HG03097 (cell line): ENCODE measurements around the gene PEAK1.
"Not testable (repeated sequence)": the region's sequence is repeated elsewhere in the genome, so short reads cannot be mapped to it uniquely, and the experiment has no call there.

Source experiments
- ATAC-seq: cut with Tn5 transposase; IDR thresholded peaks from one replicate; pipeline ENCODE4 v1.9.1; 2021; ENCODE audit not compliant: unreplicated experiment, low FRiP score

PEAK1 gene

GRCh38 chr15:77185242-77185785 lies 234.6 kb downstream of the PEAK1 start:
- ATAC-seq, result no peak

GRCh38 chr15:77184352-77184751 lies 235.6 kb downstream of the PEAK1 start:
- not testable (repeated sequence) for ATAC-seq

GRCh38 chr15:77183066-77183465 lies 236.8 kb downstream of the PEAK1 start:
- no peak for ATAC-seq

- peak; percentile 34 for ATAC-seq
Measured at GRCh38 chr15:77181305-77182074, 238.4 kb downstream of the PEAK1 start.

- no peak for ATAC-seq
Measured at GRCh38 chr15:77180757-77181156, 239.1 kb downstream of the PEAK1 start.

GRCh38 chr15:77180270-77180669 lies 239.6 kb downstream of the PEAK1 start:
- ATAC-seq, result no peak

GRCh38 chr15:77179541-77179998 lies 240.3 kb downstream of the PEAK1 start:
- peak; percentile 54 for ATAC-seq

GRCh38 chr15:77178411-77178810 lies 241.5 kb downstream of the PEAK1 start:
- ATAC-seq, result no peak

GRCh38 chr15:77176148-77176547 lies 243.8 kb downstream of the PEAK1 start:
- ATAC-seq, result not testable (repeated sequence)

- no peak for ATAC-seq
Measured at GRCh38 chr15:77173487-77173886, 246.4 kb downstream of the PEAK1 start.

GRCh38 chr15:77171221-77171967 lies 248.5 kb downstream of the PEAK1 start:
- ATAC-seq, result no peak

- ATAC-seq, result no peak
Measured at GRCh38 chr15:77168616-77169015, 251.3 kb downstream of the PEAK1 start.

- no peak for ATAC-seq
Measured at GRCh38 chr15:77168141-77168540, 251.8 kb downstream of the PEAK1 start.

- no peak for ATAC-seq
Measured at GRCh38 chr15:77167406-77167805, 252.5 kb downstream of the PEAK1 start.

- no peak for ATAC-seq
Measured at GRCh38 chr15:77163781-77164384, 256.0 kb downstream of the PEAK1 start.

GRCh38 chr15:77162872-77163633 lies 256.9 kb downstream of the PEAK1 start:
- no peak for ATAC-seq

GRCh38 chr15:77160562-77161478 lies 259.1 kb downstream of the PEAK1 start:
- no peak for ATAC-seq

- ATAC-seq, result not testable (repeated sequence)
Measured at GRCh38 chr15:77156000-77156399, 263.9 kb downstream of the PEAK1 start.

- ATAC-seq, result no peak
Measured at GRCh38 chr15:77148191-77148590, 271.7 kb downstream of the PEAK1 start.
